Mesenteric fat pad (tissue), 1 donor: ENCODE results near the gene CD96. TPM values are rescaled to one million over a fixed set of nuclear protein-coding genes. Genes with fewer than 3 reads are reported as not detected.
"Not testable (repeated sequence)": the region's sequence is repeated elsewhere in the genome, so short reads cannot be mapped to it uniquely, and the experiment has no call there.

ENCODE experiments used
- DNase-seq: peaks from one replicate; pipeline ENCODE4 v3.0.0-alpha.2; 2020; ENCODE audit warnings: low spot score
- total RNA-seq: library from RNA; stranded (reverse); fragmentation: NEBNext Ultra II Directional; extraction: Animal tissue kit (Norgen Biotek cat#: 25700); gene quantifications from one replicate; pipeline ENCODE4 v1.2.1, GENCODE V29; 2021
- donor health status: DM: yes; HTN: yes; CAD: no.

CD96 gene
- total RNA-seq, 1 donor from 2014 or later: 6.9 TPM

- no peak for DNase-seq
These were observed 76.9 kb downstream of the CD96 start for GRCh38 chr3:111618945-111619344.

- DNase-seq: no peak
These were observed 77.8 kb downstream of the CD96 start for GRCh38 chr3:111619833-111620232.

- no peak for DNase-seq
These were observed 79.5 kb downstream of the CD96 start for GRCh38 chr3:111621535-111621934.

DNA sequence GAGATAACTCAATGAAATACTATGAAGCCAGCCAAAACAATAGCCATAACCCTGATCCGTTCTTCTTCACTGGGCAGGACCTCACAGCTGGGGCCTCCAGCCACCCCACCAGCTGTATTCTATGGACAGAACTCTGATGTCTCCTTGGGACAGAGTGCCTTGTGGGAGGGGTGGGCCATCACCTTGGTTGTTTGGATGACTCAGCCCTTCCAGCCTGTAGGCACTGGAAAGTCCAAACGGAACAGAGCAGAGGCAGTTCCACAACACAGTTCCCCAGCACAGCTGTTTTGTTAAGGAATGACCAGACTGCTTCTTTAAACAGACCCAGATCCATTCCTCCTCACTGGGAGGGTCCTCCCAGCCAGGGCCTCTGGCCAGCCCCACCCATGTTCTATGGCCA is 85.1 kb downstream of the CD96 start:
- no peak for DNase-seq

GRCh38 chr3:111629018-111629417 is 87.0 kb downstream of the CD96 start:
- not testable (repeated sequence) for DNase-seq

DNA sequence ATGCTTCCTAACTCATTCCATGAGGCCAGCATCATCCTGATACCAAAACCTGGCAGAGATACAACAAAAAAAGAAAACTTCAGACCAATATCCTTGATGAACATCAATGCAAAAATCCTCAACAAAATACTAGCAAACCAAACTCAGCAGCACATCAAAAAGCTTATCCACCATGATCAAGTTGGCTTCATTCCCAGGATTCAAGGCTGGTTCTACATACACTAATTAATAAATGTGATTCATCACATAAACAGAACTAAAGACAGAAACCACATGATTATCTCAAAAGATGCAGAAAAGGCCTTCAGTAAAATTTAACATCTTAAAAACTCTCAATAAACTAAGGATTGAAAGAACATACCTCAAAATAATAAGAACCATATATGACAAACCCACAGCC is 88.6 kb downstream of the CD96 start:
- DNase-seq: not testable (repeated sequence)

DNA sequence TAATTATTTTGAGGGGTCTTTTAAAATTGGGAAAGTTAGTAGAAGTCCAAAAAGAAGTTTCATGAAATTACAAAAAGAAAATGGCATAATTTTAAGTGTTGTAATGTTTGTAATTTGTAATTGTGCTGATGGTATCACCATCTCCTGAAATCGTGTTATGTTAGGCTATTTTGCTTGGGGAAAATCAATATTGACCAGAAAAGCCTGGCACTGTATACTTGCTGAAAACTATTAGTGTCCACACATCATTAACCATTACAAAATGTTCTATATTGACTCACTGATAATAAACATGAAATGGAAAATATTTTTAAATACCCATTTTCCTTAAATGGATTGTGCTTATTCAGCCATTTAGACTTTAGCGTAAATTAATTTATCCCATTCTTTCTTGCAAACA is 93.4 kb downstream of the CD96 start:
- DNase-seq: no peak

- DNase-seq: no peak
These were observed 94.4 kb downstream of the CD96 start for GRCh38 chr3:111636366-111636885.

GRCh38 chr3:111639316-111639715 is 97.3 kb downstream of the CD96 start:
- no peak for DNase-seq

- no peak for DNase-seq
These were observed 107.1 kb downstream of the CD96 start for GRCh38 chr3:111648991-111649579.

DNA sequence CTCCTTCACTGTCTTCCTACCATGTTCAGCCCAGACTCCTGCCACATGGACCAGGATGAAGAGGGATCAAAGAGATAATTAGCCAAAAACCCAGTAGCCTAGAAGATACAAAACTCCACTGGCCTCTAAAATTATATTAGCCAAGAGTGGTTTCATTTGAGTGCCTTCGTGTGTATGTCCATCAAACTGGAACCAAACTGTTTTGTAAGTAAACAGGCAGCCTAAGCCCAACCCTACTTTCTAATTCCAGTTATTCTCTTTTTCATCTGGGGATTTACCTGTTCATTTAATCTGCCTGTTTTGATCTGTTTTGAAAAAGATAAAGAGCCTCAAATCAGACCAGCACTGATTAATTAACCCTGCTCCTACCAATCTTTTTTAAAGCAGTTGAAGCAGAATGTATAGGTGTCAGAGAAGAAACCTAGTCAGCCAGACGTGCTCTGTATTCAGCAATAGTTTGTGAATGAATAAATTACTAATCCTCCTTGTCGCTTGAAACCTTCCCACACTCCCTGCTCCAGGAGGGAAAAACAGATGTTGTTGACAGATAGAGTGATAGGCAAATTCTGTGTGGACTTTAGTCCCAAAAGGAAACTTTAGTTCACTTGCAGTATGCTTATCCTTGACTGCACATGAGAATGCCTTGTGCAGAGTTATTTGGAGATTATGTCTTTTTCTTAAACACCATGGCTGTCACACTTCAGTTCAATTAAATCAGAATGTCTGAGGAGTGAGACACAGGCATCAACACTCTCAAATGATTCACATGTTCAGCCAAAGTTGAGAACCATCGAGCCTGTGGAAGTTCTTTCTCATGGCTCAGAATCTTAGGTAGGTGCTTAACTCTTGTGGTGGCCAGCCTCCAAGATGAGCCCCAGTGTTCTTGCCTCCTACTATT is 108.6 kb downstream of the CD96 start:
- DNase-seq: no peak

GRCh38 chr3:111652492-111653180 is 110.6 kb downstream of the CD96 start:
- DNase-seq: no peak

GRCh38 chr3:111653766-111654165 is 111.8 kb downstream of the CD96 start:
- no peak for DNase-seq

- no peak for DNase-seq
These were observed 120.0 kb downstream of the CD96 start for GRCh38 chr3:111662012-111662411.

GRCh38 chr3:111662907-111663306 is 120.9 kb downstream of the CD96 start:
- no peak for DNase-seq

DNA sequence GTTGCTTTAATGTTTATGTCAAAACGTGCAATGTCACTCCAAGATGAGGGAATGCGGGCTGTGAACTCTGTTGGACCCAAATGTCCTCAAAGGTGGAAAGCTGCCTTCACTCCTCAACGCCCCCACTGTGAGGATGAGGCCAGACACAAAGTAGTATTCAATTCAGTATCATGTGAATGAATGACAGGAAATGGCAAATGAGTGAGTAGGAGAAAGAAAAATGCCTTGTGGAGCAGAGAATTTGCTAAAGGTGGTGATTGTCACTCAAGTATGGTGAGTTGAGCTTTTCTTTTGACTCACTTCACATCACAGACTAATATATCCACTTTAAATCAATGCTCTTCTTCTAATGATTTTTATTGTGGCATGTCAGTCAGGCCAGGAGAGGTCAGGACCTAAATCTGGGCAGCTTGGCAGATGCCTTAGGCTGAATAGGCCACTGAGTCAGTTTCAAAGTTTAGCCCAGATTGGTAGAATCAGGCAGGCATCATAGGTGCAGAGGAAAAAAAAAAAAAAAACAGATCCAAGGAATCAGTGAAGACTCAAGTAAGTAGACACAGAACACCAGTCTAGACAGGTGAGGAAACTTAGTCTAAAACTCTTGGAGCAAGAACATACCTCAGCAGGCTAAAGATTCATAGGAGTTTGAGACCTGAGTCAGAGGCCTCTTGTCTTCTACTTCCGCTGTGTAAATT is 124.2 kb downstream of the CD96 start:
- DNase-seq: no peak

GRCh38 chr3:111667170-111667569 is 125.2 kb downstream of the CD96 start:
- DNase-seq: no peak

DNA sequence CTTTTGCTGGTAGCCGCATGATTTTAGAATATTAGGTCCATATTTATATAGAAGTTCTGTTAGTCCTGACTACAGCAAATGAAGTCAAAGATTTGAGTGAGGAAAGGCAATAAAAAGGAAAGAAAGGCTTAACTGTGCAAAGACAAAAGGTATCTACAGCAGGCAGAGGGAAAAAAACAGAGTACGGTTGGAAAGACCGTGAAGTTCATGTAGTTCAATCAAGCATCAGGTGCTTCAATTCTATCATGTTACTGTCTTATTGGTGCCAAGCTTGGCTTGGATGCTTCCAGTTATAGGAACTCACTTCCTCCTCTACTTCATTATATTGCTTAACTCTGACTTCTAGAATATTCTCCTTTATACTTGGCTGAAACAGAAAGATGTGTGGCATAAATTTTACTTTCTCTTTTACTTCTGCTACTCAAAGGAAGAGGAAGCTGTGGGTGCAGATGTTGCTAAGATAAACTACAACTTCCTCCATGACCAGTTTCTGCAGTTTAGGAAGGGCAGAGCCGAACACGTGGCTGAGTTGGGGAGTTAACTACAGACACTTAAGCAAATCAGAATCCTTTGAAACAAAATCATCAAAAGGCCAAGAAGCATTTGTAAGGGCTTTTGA is 125.7 kb downstream of the CD96 start:
- DNase-seq: no peak

DNA sequence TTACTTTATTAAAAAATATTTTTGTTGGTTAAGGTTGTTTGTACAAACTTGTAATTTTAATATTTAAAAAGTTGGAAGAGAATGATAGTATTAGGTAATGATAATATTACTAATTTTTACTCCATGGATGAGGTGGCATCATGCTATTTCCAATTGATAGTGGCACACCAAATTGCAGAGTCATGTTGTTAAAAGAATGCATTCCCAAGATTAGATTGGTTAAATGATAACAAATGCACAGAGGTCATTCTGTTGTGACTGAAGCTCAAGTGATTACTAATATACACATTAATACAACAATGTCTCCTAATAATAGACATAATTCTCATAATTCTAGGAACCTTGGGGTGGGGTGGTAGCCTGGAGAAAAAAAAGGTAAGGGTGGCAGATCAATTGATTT is 126.3 kb downstream of the CD96 start:
- DNase-seq: no peak

DNA sequence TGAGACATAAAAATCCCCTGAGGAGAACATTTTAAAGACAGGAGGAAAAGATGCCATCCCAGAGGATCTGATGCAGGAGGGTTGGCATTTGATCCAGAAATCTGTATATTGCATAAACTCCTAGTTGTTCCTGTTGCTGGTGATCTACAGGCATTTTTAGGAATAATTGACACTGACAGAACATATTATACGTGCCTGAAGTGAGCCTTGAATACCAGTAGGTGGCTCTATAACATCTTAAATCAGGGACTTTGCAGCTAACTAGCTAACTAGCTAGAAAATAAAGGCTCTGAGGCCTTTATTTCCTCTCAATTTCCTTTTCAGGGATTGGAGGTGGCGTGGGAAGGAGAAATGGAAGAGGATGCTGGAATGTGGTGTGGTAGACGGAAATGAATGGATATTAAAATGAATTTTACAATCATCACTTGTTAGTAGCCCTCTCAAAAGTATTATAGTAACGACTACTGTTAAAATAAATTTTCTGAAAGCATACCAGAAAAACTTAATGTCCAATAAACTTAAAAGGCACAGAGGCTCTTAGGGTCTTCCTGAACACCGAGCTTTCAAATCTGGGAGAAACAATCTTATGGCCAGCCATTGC is 127.0 kb downstream of the CD96 start:
- DNase-seq: no peak
